ENCODE data around the gene TUBA1C. TPM values are rescaled to one million over a fixed set of nuclear protein-coding genes. Genes with fewer than 3 reads are reported as not detected.

Gene TUBA1C
- total and polyA plus RNA-seq, 10 of the 15 experiments (the other 5 are each of a cell fraction or from before 2014, with no cell fraction given) = 285 to 1,003 (median 441) TPM

- 76% methylated on average over 5 of the region's 5 CpGs for WGBS (ENCODE audit: insufficient coverage, insufficient replicate concordance, low lambda C conversion rate, missing lambda C conversion rate)
Measured at GRCh38 chr12:49251357-49251756, 13.5 kb upstream of the TUBA1C start.

More at GRCh38 chr12:49251357-49251756, 13.5 kb upstream of the TUBA1C start:
- DNase-seq (ENCODE audit: low read depth, low spot score) (no peak), FAIRE-seq (no peak), ATAC-seq (no peak)
- BruUV-seq (replicated peaks) = no TSS peak
- Histone ChIP-seq H3K4me1 (ENCODE audit: control insufficient read depth, insufficient read depth, low read length) (no peaks in the 10 kb centered on the region), H3K79me2 (ENCODE audit: control insufficient read depth, insufficient read depth, low read length) (no peaks in the 10 kb centered on the region), H3K4me2 (ENCODE audit: control insufficient read depth, insufficient read depth) (no peak overlapping the region), H3K9ac (ENCODE audit: control insufficient read depth, insufficient read depth, low read length) (no peak overlapping the region), H3K27ac (ENCODE audit: control insufficient read depth, insufficient read depth) (no peak overlapping the region), H3K9me3 (replicated peaks; ENCODE audit: control insufficient read depth, insufficient read depth, low read length) (no peaks in the 10 kb centered on the region), H3K36me3 (ENCODE audit: control insufficient read depth in 2 of 2, insufficient read depth in 2 of 2, low read length in 1 of 2) (no peaks in the 10 kb centered on the region), H2AFZ (ENCODE audit: control insufficient read depth, low read depth, low read length) (no peak overlapping the region), H3K4me3 (no peak overlapping the region), H4K20me1 (ENCODE audit: control insufficient read depth, insufficient read depth) (no peaks in the 10 kb centered on the region), H3K27me3 (replicated peaks in 1 of 2; ENCODE audit: control insufficient read depth in 2 of 2, insufficient read depth in 2 of 2, low read length in 1 of 2) (no peaks in the 10 kb centered on the region)
- CTCF ChIA-PET = interaction anchor here (0.9 to 1.7 kb wide), 2 partner anchors 16 to 188 kb away, joined by 3 read pairs; no protein-coding TSS in a partner anchor
- SMC1A ChIA-PET (ENCODE audit: uncharacterized antibody, unreplicated experiment) = interaction anchor here (1.1 kb wide), 1 partner anchor 107 kb away, joined by 3 read pairs; no protein-coding TSS in a partner anchor
- POLR2A ChIA-PET = interaction anchor here (0.6 to 0.9 kb wide), 2 partner anchors 117 to 120 kb away, joined by 5 to 12 read pairs; partner anchors contain the start of gene TUBA1B
- in situ Hi-C loops (cut with MboI) (no loop called here), intact Hi-C loops (cut with micrococcal nuclease; ENCODE audit: unreplicated experiment) (no loop called here)
- RAD21 ChIA-PET (ENCODE audit: unreplicated experiment) = no interaction called here
- TF ChIP-seq RAD21 (IDR thresholded peaks at IDR 0.05; ENCODE audit: insufficient read depth, low read depth, low read length) (no peak), PAX8 (IDR thresholded peaks at IDR 0.05) (no peak), ZZZ3 (IDR thresholded peaks at IDR 0.05; ENCODE audit: control insufficient read depth, insufficient read length, low read depth) (no peak)
- TF ChIP-seq, protein P1, sequence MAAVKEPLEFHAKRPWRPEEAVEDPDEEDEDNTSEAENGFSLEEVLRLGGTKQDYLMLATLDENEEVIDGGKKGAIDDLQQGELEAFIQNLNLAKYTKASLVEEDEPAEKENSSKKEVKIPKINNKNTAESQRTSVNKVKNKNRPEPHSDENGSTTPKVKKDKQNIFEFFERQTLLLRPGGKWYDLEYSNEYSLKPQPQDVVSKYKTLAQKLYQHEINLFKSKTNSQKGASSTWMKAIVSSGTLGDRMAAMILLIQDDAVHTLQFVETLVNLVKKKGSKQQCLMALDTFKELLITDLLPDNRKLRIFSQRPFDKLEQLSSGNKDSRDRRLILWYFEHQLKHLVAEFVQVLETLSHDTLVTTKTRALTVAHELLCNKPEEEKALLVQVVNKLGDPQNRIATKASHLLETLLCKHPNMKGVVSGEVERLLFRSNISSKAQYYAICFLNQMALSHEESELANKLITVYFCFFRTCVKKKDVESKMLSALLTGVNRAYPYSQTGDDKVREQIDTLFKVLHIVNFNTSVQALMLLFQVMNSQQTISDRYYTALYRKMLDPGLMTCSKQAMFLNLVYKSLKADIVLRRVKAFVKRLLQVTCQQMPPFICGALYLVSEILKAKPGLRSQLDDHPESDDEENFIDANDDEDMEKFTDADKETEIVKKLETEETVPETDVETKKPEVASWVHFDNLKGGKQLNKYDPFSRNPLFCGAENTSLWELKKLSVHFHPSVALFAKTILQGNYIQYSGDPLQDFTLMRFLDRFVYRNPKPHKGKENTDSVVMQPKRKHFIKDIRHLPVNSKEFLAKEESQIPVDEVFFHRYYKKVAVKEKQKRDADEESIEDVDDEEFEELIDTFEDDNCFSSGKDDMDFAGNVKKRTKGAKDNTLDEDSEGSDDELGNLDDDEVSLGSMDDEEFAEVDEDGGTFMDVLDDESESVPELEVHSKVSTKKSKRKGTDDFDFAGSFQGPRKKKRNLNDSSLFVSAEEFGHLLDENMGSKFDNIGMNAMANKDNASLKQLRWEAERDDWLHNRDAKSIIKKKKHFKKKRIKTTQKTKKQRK (IDR thresholded peaks at IDR 0.05; ENCODE audit: low read depth, low read length) = no peak

Data from GM12878 (cell line).